ENCODE results near the gene MROH9. TPM values are rescaled to one million over a fixed set of nuclear protein-coding genes. Genes with fewer than 3 reads are reported as not detected.

The MROH9 gene
- total and polyA plus RNA-seq, 2 donors = not detected

DNA sequence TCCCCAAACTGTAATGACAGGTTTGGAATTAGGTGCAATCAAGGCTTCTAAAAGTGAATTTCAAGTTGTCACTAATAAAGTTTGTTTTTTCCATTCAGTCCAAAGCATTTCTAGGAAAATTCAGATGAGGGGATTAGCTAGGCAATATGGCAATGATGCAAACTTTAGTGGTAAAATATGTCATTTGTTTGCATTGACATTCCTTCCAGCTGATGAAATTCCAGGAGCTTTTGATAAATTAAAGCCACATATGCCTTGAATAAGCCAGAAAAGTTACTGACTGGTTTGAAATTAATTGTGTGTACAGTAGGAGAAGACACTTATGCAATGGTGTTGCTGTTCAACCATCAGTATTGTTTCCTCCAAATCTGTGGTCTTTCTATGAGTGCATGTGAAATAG is 57.8 kb downstream of the MROH9 start:
- Histone ChIP-seq H3K4me1 (ENCODE audit: insufficient read depth) (no peaks in the 10 kb centered on the region), H3K4me3 (ENCODE audit: low read depth, low read length) (no peak overlapping the region), H3K36me3 (ENCODE audit: insufficient read depth) (no peaks in the 10 kb centered on the region), H3K27ac (ENCODE audit: low read depth) (no peak overlapping the region)
- DNase-seq (ENCODE audit: extremely low spot score) = no peak

DNA sequence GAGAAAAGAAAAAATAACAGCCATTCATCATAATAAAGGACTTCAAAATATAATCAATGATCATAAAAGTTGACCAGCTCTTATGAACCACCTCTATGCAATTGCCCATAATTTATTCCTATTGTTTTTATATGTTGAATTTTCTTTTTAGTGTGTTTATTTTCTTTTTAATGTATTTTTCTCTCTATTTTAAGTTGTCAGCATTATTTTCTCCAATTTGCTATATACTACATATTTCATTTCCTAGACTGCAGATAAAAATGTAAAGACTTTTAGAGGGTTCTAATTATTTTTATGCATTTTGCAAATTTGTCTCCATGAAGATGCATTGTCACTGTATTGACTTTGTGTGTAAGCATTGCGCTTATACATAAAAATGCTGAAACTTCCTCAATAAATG is 58.4 kb downstream of the MROH9 start:
- Histone ChIP-seq H3K4me3 (ENCODE audit: low read depth, low read length) (no peak overlapping the region), H3K4me1 (ENCODE audit: insufficient read depth) (no peaks in the 10 kb centered on the region), H3K27ac (ENCODE audit: low read depth) (no peak overlapping the region), H3K36me3 (ENCODE audit: insufficient read depth) (no peaks in the 10 kb centered on the region)
- no peak for DNase-seq (ENCODE audit: extremely low spot score)
- 100% methylated on average over 1 of the region's 1 CpG for WGBS

DNA sequence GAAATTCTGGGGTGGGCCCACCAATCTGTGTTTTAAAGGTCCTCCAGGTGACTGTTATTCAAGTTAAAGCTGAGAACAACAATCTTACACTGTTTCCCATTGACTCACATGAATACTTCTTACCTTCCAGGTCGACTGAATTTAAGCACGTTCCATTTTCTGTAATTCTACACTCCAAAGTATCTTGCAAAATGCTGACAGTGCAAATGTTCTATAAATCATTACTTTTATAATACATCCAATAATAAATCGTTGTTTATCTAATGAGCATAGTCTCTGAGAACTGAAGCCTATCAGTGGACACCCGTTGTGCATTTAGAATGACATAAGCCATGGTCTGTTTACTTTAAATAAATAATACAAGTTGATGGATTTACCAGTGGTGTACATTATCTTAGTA is 79.5 kb downstream of the MROH9 start:
- Histone ChIP-seq H3K36me3 (ENCODE audit: insufficient read depth) (no peaks in the 10 kb centered on the region), H3K4me1 (ENCODE audit: insufficient read depth) (no peaks in the 10 kb centered on the region), H3K27ac (ENCODE audit: low read depth) (no peak overlapping the region), H3K4me3 (ENCODE audit: low read depth, low read length) (no peak overlapping the region)
- WGBS = 52% methylated on average over 4 of the region's 4 CpGs
- DNase-seq (ENCODE audit: extremely low spot score) = no peak

DNA sequence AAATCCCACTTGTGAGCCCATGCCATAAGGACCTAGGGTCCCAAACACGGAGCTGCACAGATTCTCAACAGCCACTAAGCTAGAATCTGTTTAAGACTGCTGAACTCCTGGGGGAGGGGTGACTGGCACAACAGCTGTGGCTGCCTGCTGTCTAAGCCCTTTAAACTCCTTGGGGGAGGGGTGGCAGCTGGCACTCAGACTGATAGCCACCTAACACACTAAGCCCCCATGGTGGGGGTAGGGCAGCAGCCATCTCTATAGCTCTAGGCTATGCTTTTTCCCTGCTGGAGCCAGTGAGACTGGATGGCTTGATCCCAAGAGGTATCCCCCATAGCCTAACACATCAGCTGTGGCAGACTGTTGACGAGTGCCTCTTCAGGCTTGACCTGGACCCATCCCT is 82.1 kb downstream of the MROH9 start:
- no peak for DNase-seq (ENCODE audit: extremely low spot score)
- 81% methylated on average over 2 of the region's 2 CpGs for WGBS
- Histone ChIP-seq H3K4me3 (ENCODE audit: low read depth, low read length) (no peak overlapping the region), H3K4me1 (ENCODE audit: insufficient read depth) (no peaks in the 10 kb centered on the region), H3K27ac (ENCODE audit: low read depth) (no peak overlapping the region), H3K36me3 (ENCODE audit: insufficient read depth) (no peaks in the 10 kb centered on the region)

DNA sequence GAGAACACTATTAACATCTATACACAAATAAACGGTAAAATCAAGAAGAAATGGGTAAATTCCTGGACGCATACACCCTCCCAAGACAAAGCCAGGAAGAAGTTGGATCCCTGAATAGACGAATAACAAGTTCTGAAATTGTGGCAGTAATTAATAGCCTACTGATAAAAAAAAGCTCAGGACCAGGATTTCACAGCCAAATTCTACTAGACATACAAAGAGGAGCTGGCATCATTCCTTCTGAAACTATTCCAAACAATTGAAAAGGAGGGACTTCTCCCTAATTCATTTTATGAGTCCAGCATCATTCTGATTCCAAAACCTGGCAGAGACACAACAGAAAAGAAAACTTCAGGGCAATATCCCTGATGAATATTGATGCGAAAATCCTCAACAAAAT is 84.6 kb downstream of the MROH9 start:
- Histone ChIP-seq H3K36me3 (ENCODE audit: insufficient read depth) (no peaks in the 10 kb centered on the region), H3K4me1 (ENCODE audit: insufficient read depth) (no peaks in the 10 kb centered on the region), H3K4me3 (ENCODE audit: low read depth, low read length) (no peak overlapping the region), H3K27ac (ENCODE audit: low read depth) (no peak overlapping the region)
- DNase-seq (ENCODE audit: extremely low spot score) = no peak
- 69% methylated on average over 4 of the region's 4 CpGs for WGBS

- Histone ChIP-seq H3K27ac (ENCODE audit: low read depth) (no peak overlapping the region), H3K4me1 (ENCODE audit: insufficient read depth) (no peaks in the 10 kb centered on the region), H3K4me3 (ENCODE audit: low read depth, low read length) (no peak overlapping the region), H3K36me3 (ENCODE audit: insufficient read depth) (no peaks in the 10 kb centered on the region)
- 47% methylated on average over 14 of the region's 14 CpGs for WGBS
- DNase-seq (ENCODE audit: extremely low spot score) = no peak
Observed at GRCh38 chr1:171032822-171033702, 97.7 kb downstream of the MROH9 start.

DNA sequence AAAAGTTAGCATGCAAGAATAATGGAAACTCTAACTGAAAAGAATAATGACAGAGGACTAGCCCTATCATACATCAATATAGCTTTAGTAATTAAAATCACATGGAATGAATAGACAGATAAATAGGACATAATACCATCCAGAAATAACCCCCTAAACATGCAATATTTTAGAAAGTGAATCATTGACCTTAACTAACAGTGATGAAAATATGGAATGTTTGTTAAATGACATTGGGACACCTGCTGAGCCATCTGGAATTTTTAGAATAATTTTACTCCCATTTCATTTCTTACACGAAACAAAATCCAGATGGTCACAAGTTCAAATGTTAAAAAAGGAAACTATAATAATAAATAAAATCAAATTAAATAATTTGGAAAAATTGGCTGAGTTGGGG is 102.3 kb downstream of the MROH9 start:
- Histone ChIP-seq H3K4me1 (ENCODE audit: insufficient read depth) (no peaks in the 10 kb centered on the region), H3K36me3 (ENCODE audit: insufficient read depth) (no peaks in the 10 kb centered on the region), H3K4me3 (ENCODE audit: low read depth, low read length) (no peak overlapping the region), H3K27ac (ENCODE audit: low read depth) (no peak overlapping the region)
- 56% methylated on average over 1 of the region's 1 CpG for WGBS
- no peak for DNase-seq (ENCODE audit: extremely low spot score)

DNA sequence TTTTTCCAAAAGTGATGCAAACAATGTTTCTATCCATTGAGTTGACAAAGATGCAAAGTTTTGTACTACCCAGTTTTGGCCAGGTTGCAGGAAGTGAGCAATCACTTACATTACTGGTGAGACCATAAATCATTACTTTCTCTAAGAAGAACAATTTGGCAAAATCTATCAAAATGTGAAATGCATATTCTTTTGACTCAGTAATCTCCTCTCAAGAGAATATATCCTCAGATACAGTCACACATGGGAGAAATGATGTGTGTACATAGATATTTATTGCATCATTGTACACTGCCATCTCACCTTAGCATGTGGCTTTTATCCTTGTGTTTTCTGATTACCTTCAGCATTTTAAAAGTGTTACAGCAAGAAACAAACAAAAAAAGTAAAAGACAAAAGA is 103.0 kb downstream of the MROH9 start:
- no peak overlapping the region for H3K27ac ChIP-seq (ENCODE audit: low read depth)
- no peaks in the 10 kb centered on the region for H3K4me1 ChIP-seq (ENCODE audit: insufficient read depth)
- no peaks in the 10 kb centered on the region for H3K36me3 ChIP-seq (ENCODE audit: insufficient read depth)
- H3K4me3 ChIP-seq (ENCODE audit: low read depth, low read length) = no peak overlapping the region
- no peak for DNase-seq (ENCODE audit: extremely low spot score)

DNA sequence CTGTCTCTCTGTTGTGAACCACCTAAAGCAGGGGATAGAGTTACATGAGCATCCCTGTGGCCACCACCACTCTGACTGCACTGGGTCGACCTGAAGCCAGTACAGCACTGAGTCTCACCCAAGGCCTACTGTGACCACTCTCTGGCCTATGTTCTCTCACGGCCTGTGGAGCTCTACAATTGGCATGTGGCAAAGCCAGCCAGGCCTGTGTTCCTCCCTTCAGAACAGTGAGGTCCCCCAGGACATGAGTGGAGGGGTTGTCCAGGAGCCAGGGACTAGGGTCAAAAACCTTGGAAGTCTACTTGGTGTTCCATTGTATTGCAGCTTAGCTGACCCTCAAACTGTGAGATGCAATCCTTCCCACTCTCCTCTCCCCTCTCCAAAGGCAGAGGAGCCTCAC is 112.7 kb downstream of the MROH9 start:
- Histone ChIP-seq H3K36me3 (ENCODE audit: insufficient read depth) (no peaks in the 10 kb centered on the region), H3K4me1 (ENCODE audit: insufficient read depth) (no peaks in the 10 kb centered on the region), H3K4me3 (ENCODE audit: low read depth, low read length) (no peak overlapping the region), H3K27ac (ENCODE audit: low read depth) (no peak overlapping the region)
- 73% methylated on average over 2 of the region's 2 CpGs for WGBS
- DNase-seq (ENCODE audit: extremely low spot score) = no peak

GRCh38 chr1:171052977-171053376 is 117.6 kb downstream of the MROH9 start:
- Histone ChIP-seq H3K4me3 (ENCODE audit: low read depth, low read length) (no peak overlapping the region), H3K27ac (ENCODE audit: low read depth) (no peak overlapping the region), H3K4me1 (ENCODE audit: insufficient read depth) (no peaks in the 10 kb centered on the region), H3K36me3 (ENCODE audit: insufficient read depth) (no peaks in the 10 kb centered on the region)
- no peak for DNase-seq (ENCODE audit: extremely low spot score)
- 88% methylated on average over 2 of the region's 2 CpGs for WGBS

GRCh38 chr1:171055966-171056643 is 120.8 kb downstream of the MROH9 start:
- no peaks in the 10 kb centered on the region for H3K36me3 ChIP-seq (ENCODE audit: insufficient read depth)
- WGBS = 93% methylated on average over 3 of the region's 3 CpGs
- no peaks in the 10 kb centered on the region for H3K4me1 ChIP-seq (ENCODE audit: insufficient read depth)
- H3K4me3 ChIP-seq (ENCODE audit: low read depth, low read length) = no peak overlapping the region
- H3K27ac ChIP-seq (ENCODE audit: low read depth) = no peak overlapping the region
- no peak for DNase-seq (ENCODE audit: extremely low spot score)

DNA sequence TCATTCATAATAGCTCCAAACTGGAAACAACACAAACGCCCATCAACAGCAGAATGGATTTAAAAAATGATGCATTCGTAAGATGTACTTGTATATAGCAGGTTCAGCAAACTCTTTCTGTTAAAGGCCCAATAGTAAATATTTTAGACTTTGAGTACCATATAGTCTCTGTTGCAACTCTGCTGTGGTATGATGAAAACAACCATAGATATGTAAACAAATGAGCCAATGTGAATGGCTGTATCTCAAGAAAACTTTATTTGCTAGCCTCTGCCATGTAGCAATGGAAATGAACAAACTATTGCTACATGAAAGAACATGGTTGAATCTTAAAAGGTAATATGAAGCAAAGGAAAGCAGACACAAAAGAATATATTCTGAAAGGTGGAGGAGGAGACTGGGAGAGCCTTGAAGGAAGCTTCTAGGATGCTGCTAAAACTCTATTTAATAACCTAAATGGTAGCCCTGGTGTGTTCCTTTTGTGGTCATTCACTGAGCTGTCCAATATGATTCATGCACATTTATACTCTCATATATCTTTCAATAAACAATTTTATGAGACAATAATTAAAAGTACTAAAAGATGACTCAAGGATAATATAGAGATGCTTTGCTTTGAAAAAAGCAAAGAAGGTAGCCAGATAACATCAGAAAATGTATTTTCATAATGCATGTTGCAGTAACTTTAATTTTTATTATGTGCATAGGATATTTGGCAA is 126.2 kb downstream of the MROH9 start:
- Histone ChIP-seq H3K27ac (ENCODE audit: low read depth) (no peak overlapping the region), H3K36me3 (ENCODE audit: insufficient read depth) (no peaks in the 10 kb centered on the region), H3K4me3 (ENCODE audit: low read depth, low read length) (no peak overlapping the region), H3K4me1 (ENCODE audit: insufficient read depth) (no peaks in the 10 kb centered on the region)
- WGBS = 73% methylated on average over 2 of the region's 2 CpGs
- no peak for DNase-seq (ENCODE audit: extremely low spot score)

DNA sequence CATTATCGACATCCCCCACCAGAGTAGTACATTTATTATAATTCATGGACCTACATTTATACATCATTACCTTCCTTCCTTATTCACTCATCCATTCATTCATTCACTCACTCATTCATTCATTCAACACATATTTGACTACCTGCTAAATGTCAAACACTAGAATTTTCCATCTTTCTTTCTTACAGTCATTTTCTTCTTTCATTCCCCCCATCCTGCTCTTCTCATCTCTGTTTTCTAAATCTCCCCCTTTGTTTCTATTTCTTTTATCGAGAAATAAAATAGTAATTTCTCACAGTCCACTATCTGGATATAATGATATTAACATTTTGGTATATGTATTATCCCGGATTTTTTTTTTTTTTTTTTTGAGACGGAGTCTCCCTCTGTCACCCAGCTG is 127.6 kb downstream of the MROH9 start:
- Histone ChIP-seq H3K4me1 (ENCODE audit: insufficient read depth) (no peaks in the 10 kb centered on the region), H3K27ac (ENCODE audit: low read depth) (no peak overlapping the region), H3K36me3 (ENCODE audit: insufficient read depth) (no peaks in the 10 kb centered on the region), H3K4me3 (ENCODE audit: low read depth, low read length) (no peak overlapping the region)
- no peak for DNase-seq (ENCODE audit: extremely low spot score)
- 87% methylated on average over 4 of the region's 4 CpGs for WGBS

GRCh38 chr1:171075041-171075440 is 139.7 kb downstream of the MROH9 start:
- Histone ChIP-seq H3K4me1 (ENCODE audit: insufficient read depth) (no peaks in the 10 kb centered on the region), H3K36me3 (ENCODE audit: insufficient read depth) (no peaks in the 10 kb centered on the region), H3K27ac (ENCODE audit: low read depth) (no peak overlapping the region), H3K4me3 (ENCODE audit: low read depth, low read length) (no peak overlapping the region)
- WGBS = 59% methylated on average over 3 of the region's 3 CpGs
- DNase-seq (ENCODE audit: extremely low spot score) = no peak
